GM21723 (cell line): ENCODE results near the gene PEMT.
"Not testable (repeated sequence)": the region's sequence is repeated elsewhere in the genome, so short reads cannot be mapped to it uniquely, and the experiment has no call there.

ENCODE experiments used
- ATAC-seq: cut with Tn5 transposase; IDR thresholded peaks from one replicate; pipeline ENCODE4 v1.9.1; 2021; ENCODE audit warnings: mild to moderate bottlenecking, moderate library complexity; ENCODE audit not compliant: unreplicated experiment

PEMT gene

GRCh38 chr17:17591355-17592298, at the start of gene PEMT:
PEMT (minus strand) TSS chr17:17591708; CDS start chr17:17591626, 82 bp downstream.
- peak; percentile 94 for ATAC-seq

GRCh38 chr17:17639661-17640270, 48.3 kb upstream of the PEMT start:
- not testable (repeated sequence) for ATAC-seq

- ATAC-seq = no peak
Measured at GRCh38 chr17:17638467-17638866, 47.0 kb upstream of the PEMT start.

- no peak for ATAC-seq
Measured at GRCh38 chr17:17636272-17636885, 44.9 kb upstream of the PEMT start.

GRCh38 chr17:17635537-17636271, 44.2 kb upstream of the PEMT start:
- ATAC-seq = not testable (repeated sequence)

GRCh38 chr17:17635126-17635525, 43.6 kb upstream of the PEMT start:
- ATAC-seq = no peak

GRCh38 chr17:17633310-17633709, 41.8 kb upstream of the PEMT start:
- ATAC-seq = no peak

- not testable (repeated sequence) for ATAC-seq
Measured at GRCh38 chr17:17632690-17633089, 41.2 kb upstream of the PEMT start.

GRCh38 chr17:17628388-17629008, 37.0 kb upstream of the PEMT start:
- no peak for ATAC-seq

GRCh38 chr17:17626840-17627239, 35.3 kb upstream of the PEMT start:
- ATAC-seq = no peak

GRCh38 chr17:17626151-17626805, 34.8 kb upstream of the PEMT start:
- no peak for ATAC-seq

GRCh38 chr17:17624741-17625140, 33.2 kb upstream of the PEMT start:
- ATAC-seq = no peak

- no peak for ATAC-seq
Measured at GRCh38 chr17:17623904-17624303, 32.4 kb upstream of the PEMT start.

- no peak for ATAC-seq
Measured at GRCh38 chr17:17621254-17621653, 29.7 kb upstream of the PEMT start.

- no peak for ATAC-seq
Measured at GRCh38 chr17:17613708-17614114, 22.2 kb upstream of the PEMT start.

GRCh38 chr17:17612085-17613022, 20.8 kb upstream of the PEMT start:
- no peak for ATAC-seq

GRCh38 chr17:17609121-17609520, 17.6 kb upstream of the PEMT start:
- no peak for ATAC-seq

GRCh38 chr17:17606416-17607000, 15.0 kb upstream of the PEMT start:
- no peak for ATAC-seq

- no peak for ATAC-seq
Measured at GRCh38 chr17:17605729-17606088, 14.2 kb upstream of the PEMT start.
